Muscle layer of colon (tissue), 2 donors: ENCODE results near the gene PRKAA1.
"Not testable (repeated sequence)": the region's sequence is repeated elsewhere in the genome, so short reads cannot be mapped to it uniquely, and the experiment has no call there.

Experiments used
- H3K27ac ChIP-seq: one replicate; pipeline ENCODE4 v1.7.0; 2013; ENCODE audit warnings: low read depth, mild to moderate bottlenecking, low read length, moderate library complexity
- H3K27me3 ChIP-seq, 2 donors: one replicate each; pipeline ENCODE4 v1.7.0; 2013; ENCODE audit warnings: low read length in 2 of 2, mild to moderate bottlenecking in 2 of 2; ENCODE audit not compliant: insufficient read depth in 2 of 2, control insufficient read depth in 1 of 2
- H3K36me3 ChIP-seq: one replicate; pipeline ENCODE4 v1.7.0; 2013; ENCODE audit warnings: mild to moderate bottlenecking, low read length; ENCODE audit not compliant: insufficient read depth
- H3K4me1 ChIP-seq: one replicate; pipeline ENCODE4 v1.7.0; 2013; ENCODE audit warnings: mild to moderate bottlenecking, low read length; ENCODE audit not compliant: insufficient read depth
- H3K4me3 ChIP-seq, 2 donors: one replicate each; pipeline ENCODE4 v1.7.0; 2013; ENCODE audit warnings: low read length in 2 of 2, low read depth in 1 of 2, mild to moderate bottlenecking in 1 of 2, moderate library complexity in 1 of 2
- H3K9ac ChIP-seq: one replicate; pipeline ENCODE4 v1.7.0; 2013; ENCODE audit warnings: low read length
- H3K9me3 ChIP-seq: one replicate; pipeline ENCODE4 v1.7.0; 2013; ENCODE audit warnings: mild to moderate bottlenecking, low read length
- donor health status: abdominal sarcoma.
- donor health status: Adenocarcinoma of cecum.

The PRKAA1 gene

DNA sequence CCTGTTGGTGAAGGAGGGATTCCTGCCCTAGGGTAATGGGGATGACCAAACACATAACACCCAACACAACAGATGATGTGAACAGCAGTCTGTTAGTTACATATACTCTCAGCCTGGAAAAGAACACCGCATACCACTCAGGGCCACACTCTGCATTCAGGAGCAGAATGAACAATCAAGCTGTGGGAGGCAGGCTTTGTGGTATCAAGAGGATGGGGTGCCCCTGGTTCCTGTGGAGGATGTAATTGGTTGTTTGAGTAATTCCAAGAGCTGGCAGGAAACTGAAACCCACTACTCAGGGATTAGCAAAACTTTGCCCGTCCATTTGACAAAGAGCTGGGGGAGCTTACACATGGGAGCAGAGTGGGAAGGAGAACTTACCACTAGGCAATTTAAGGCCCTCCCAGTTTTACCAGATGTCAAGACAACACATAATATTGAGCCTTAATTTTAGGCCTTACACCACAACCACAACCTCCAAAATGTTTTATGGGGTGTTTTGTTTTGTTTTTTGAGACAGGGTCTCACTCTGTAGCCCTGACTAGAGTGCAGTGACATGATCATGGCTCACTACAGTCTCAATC lies 15.6 kb upstream of the PRKAA1 start:
- no peaks in the 10 kb centered on the region for H3K9me3 ChIP-seq
- H3K36me3 ChIP-seq, result no peaks in the 10 kb centered on the region
- H3K27ac ChIP-seq, result no peak overlapping the region
- H3K4me3 ChIP-seq, result no peak overlapping the region
- no peak overlapping the region for H3K9ac ChIP-seq
- no peaks in the 10 kb centered on the region for H3K4me1 ChIP-seq
- H3K27me3 ChIP-seq, result no peaks in the 10 kb centered on the region

DNA sequence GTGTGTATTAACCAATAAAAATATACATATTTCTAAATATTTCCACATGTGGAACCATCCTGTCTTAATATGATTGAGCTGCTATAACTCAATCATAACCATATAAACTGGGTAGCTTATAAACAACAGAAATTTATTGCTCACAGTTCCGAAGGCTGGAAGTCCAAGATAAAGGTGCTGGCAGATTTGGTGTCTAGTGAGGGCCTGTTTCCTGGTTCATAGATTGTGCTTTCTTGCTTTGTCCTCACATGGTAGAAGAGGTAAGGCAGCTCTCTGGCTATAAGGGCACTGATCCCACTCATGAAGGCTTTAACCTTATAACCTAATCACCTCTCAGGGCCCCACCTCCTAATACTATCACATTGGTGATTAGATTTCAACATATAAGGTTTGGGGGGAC lies 14.0 kb upstream of the PRKAA1 start:
- H3K4me3 ChIP-seq, result no peak overlapping the region
- H3K4me1 ChIP-seq, result no peaks in the 10 kb centered on the region
- no peaks in the 10 kb centered on the region for H3K9me3 ChIP-seq
- no peaks in the 10 kb centered on the region for H3K27me3 ChIP-seq
- no peaks in the 10 kb centered on the region for H3K36me3 ChIP-seq
- no peak overlapping the region for H3K9ac ChIP-seq
- H3K27ac ChIP-seq, result no peak overlapping the region

DNA sequence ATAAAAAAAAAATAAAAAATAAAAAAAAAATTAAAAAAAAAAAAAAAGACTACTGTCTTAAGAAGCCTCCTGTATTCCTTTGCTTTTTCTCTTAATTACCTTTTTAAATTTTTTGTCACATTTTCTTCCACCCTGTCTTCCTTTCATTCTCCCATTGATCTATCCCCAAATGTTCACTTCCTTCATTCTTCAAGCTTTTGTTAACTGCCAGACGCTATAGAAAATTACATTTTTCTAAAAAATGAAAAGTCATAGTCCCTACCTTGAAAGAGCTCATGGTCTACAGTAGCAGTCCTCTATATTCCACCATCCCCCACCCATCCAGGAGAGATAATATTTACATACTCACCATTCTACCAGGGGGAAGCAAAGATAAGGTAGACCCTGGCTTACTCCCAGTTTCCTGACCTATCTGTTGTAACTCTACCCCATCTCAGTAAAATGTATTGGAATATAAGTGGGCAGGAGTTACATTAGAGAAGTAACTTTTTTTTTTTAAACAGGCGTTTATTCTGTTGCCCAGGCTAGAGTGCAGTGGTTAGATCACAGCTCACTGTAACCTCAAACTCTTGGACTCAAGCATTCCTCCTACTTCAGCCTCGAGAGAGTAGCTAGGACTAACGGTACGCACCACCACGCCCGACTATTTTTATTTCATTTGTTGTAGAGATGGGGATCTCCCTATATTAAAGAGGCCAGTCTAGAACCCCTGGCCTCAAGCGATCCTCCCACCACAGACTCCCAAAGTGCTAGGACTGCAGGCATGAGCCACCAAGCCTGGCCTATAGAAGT lies 3.8 kb upstream of the PRKAA1 start:
- Histone ChIP-seq H3K27me3 (no peaks in the 10 kb centered on the region), H3K9me3 (no peaks in the 10 kb centered on the region), H3K4me1 (peaks cover 11% of the 10 kb centered on the region), H3K27ac (no peak overlapping the region), H3K36me3 (no peaks in the 10 kb centered on the region), H3K9ac (no peak overlapping the region), H3K4me3 (no peak overlapping the region)

DNA sequence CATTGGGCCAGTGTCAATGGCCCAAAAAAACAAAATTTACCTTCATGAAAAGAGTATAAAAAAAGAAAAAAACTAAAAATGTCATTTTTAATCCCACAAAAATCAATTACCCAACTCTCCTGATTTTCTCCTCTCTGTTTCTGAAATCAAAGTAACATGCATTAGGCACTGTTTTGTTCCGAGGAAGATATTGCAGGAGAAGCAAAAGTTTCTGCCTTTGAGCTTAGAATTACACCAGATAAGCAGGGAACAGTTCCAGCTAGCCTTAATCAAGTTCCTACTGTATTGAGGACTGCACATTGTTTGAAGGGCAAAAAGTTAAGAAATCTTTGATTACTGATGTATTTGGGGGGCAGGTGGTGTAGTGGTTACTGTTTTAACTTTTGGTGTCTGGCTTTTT lies 1.1 kb upstream of the PRKAA1 start:
- Histone ChIP-seq H3K4me1 (peaks cover 18% of the 10 kb centered on the region), H3K4me3 (peak overlapping the region in 1 of 2 donors; percentile 95), H3K9ac (peak overlapping the region; percentile 93), H3K27ac (peak overlapping the region; percentile 93), H3K9me3 (no peaks in the 10 kb centered on the region), H3K36me3 (no peaks in the 10 kb centered on the region), H3K27me3 (no peaks in the 10 kb centered on the region)

DNA sequence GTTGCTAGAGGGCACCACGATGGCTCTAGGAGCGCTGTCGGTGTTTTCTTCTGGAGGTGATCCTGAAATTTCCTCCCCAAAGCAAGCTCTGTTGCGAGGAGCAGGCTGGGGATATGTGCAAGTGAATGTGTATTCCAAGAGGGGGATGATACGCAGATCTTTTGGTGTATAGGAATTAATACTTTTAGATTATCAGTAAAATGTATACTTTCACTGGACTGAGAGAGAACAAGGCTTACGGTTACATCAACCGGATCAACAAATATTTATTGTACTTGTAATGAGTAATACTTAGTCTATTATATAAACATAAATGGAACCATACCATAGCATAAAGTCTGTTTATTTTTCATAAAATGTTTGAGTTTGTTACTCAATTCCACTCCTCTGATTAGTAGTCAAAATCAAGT lies 632 bp upstream of the PRKAA1 start:
- Histone ChIP-seq H3K9ac (peak overlapping the region; percentile 93), H3K27me3 (no peaks in the 10 kb centered on the region), H3K4me3 (peak overlapping the region; percentile 74 to 95), H3K4me1 (peaks cover 18% of the 10 kb centered on the region), H3K36me3 (no peaks in the 10 kb centered on the region), H3K27ac (peak overlapping the region; percentile 93), H3K9me3 (no peaks in the 10 kb centered on the region)

DNA sequence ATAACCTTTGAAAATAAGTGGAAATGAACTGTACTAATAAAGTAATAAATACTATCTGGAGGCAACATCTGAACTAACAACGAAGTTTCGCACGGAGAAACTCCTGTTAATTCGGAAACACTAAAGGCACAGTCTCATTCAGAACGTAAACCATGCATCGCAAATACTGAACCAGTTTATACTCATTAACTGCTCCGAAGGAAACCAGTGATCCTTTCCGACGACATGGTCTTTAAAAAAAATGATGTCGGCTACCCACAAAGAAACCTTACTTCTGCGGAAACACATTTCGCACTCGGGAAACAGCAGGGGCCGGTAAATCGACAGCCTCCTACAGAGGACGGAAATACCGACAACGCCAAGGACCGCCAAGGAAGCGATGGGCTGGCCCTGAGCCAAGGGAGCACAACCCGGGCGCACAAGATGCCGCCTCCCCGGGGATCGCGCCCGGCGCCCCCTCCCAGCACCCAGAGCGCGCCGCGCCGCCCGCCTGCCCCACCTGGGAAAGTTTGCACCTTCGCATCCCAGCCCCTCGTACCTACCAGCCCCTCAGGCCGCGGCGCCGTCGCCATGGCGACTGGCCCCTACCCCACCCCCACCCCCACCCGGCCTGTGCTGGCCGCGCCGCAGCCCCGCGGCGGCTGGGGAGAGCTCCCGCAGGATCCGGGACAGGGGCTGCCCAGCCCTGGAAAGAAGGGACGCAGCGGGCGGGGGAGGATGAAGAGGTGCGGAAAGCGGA lies 732 bp downstream of the PRKAA1 start:
- Histone ChIP-seq H3K9ac (peak overlapping the region; percentile 68), H3K9me3 (no peaks in the 10 kb centered on the region), H3K27me3 (no peaks in the 10 kb centered on the region), H3K4me3 (peak overlapping the region; percentile 77 to 83), H3K4me1 (peaks cover 18% of the 10 kb centered on the region), H3K27ac (peak overlapping the region; percentile 80), H3K36me3 (no peaks in the 10 kb centered on the region)

DNA sequence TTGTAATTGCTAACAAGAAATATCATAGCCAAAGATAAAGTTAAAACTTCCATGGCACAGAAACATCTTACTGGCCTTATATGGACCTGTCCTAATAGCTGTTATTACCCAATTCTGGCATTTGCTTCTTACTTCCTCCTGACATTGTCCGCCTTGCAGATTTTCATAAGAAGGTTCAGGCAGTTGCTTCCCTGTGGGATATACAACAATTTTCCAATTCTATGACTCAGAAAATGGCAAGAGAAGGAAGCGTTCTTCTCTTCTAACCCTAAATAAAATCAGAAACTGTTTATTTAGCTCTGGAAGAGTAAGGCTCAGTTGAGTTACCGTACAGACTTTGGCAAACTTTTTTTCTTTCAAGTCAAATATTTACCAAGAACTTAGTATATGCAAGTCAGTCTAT lies 1.7 kb downstream of the PRKAA1 start:
- Histone ChIP-seq H3K36me3 (no peaks in the 10 kb centered on the region), H3K27me3 (no peaks in the 10 kb centered on the region), H3K27ac (no peak overlapping the region), H3K4me3 (peak overlapping the region in 1 of 2 donors; percentile 77), H3K9ac (no peak overlapping the region), H3K4me1 (peaks cover 21% of the 10 kb centered on the region), H3K9me3 (no peaks in the 10 kb centered on the region)

DNA sequence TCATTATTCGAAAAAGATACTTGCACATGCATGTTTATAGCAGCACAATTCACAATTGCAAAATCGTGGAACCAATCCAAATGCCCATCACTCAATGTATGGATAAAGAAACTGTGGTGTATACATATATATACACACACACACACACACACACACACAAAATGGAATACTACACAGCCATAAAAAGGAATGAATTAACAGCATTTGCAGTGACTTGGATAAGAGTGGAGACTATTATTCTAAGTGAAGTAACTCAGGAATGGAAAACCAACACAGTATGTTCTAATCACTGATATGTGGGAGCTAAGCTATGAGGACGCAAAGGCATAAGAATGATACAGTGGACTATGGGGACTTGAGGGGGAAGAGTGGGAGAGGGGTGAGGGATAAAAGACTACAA lies 3.3 kb downstream of the PRKAA1 start:
- peaks cover 28% of the 10 kb centered on the region for H3K4me1 ChIP-seq

DNA sequence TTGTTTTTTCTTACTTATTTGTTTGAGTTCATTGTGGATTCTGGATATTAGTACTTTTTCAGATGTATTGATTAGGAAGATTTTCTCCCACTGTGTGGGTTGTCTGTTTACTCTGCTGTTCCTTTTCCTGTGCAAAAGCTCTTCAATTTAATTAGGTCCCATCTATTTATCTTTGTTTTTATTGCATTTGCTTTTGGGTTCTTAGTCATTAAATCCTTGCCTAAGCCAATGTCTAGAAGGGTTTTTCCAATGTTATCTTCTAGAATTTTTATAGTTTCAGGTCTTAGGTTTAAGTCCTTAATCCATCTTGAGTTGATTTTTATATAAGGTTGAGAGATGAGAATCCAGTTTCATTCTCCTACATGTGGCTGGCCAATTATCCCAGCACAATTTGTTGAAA lies 3.8 kb downstream of the PRKAA1 start:
- not testable (repeated sequence) for H3K4me3 ChIP-seq, H3K9ac ChIP-seq, H3K27me3 ChIP-seq, H3K27ac ChIP-seq, H3K9me3 ChIP-seq, H3K36me3 ChIP-seq
- H3K4me1 ChIP-seq, result peaks cover 26% of the 10 kb centered on the region

More for the DNA sequence above, 3.3 kb downstream of the PRKAA1 start:
- not testable (repeated sequence) for H3K27ac ChIP-seq, H3K36me3 ChIP-seq, H3K27me3 ChIP-seq, H3K9me3 ChIP-seq, H3K9ac ChIP-seq, H3K4me3 ChIP-seq

DNA sequence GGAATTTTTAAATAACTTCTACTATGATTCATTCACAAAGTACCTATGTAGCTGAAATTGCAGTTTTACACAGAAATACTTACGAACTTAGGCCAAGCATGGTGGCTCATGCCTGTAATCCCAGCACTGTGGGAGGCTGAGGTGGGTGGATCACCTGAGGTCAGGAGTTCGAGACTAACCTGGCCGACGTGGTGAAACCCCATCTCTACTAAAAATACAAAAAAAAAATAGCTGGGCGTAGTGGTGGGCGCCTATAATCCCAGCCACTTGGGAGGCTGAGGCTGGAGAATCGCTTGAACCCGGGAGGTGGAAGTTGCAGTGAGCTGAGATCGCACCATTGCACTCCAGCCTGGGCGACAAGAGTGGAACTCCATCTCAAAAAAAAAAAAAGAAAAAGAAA lies 5.5 kb downstream of the PRKAA1 start:
- H3K27ac ChIP-seq, result not testable (repeated sequence)
- peaks cover 19% of the 10 kb centered on the region for H3K4me1 ChIP-seq

DNA sequence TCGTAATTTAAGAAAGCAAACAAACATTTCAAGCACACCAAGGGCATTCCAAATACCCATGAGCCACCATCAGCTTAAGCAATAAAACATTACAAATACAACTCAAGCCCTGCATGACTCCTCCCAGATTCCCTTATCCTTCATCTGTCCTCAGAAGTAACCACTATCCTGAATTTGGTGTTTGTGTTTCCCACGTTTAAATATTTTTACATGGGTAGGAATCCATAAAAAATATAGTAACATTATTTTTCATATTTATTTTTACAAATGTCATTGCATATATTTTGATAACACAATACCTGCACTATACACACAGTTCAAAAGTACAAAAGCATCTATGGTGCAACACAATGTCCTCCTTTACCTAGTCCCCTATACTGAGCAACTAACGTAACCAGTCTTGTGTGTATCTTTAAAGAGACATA lies 6.4 kb downstream of the PRKAA1 start:
- Histone ChIP-seq H3K27me3 (no peaks in the 10 kb centered on the region), H3K4me3 (no peak overlapping the region), H3K9me3 (no peaks in the 10 kb centered on the region), H3K36me3 (no peaks in the 10 kb centered on the region), H3K27ac (no peak overlapping the region), H3K4me1 (peaks cover 14% of the 10 kb centered on the region), H3K9ac (no peak overlapping the region)

More for the DNA sequence above, 5.5 kb downstream of the PRKAA1 start:
- not testable (repeated sequence) for H3K9me3 ChIP-seq, H3K36me3 ChIP-seq, H3K9ac ChIP-seq, H3K4me3 ChIP-seq, H3K27me3 ChIP-seq
